ENCODE measurements around the gene TMC5. TPM values are rescaled to one million over a fixed set of nuclear protein-coding genes. Genes with fewer than 3 reads are reported as not detected.

The TMC5 gene
- total and polyA plus RNA-seq, 2 of the 8 experiments (the other 6 are each of a cell fraction or from before 2014, with no cell fraction given): 1.6 to 1.8 TPM

DNA sequence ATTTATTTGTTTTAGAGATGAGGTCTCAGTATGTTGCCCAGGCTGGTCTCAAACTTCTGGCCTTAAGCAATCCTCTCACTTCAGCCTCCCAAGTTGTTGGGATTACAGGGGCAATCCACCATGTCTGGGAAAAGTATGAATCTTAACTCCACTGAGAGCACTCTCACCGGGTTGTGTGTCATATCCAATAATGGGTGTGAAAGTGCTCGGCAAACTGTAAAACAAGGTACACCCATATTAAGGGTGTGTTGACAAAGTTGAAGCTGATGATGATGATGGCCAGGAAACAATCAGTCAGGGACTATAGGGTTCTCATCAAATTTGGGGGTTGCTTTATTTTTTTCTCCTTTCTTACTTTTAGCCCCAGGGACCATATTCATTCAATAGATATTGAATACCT is 25.3 kb upstream of the TMC5 start:
- Histone ChIP-seq H3K9me3 (ENCODE audit: insufficient read depth in 2 of 2, low read depth in 1 of 2, low read length in 1 of 2) (no peaks in the 10 kb centered on the region; a peak in 1 of 4 replicates), H2AFZ (ENCODE audit: low read length) (no peak overlapping the region), H3K36me3 (ENCODE audit: control insufficient read depth in 2 of 4, insufficient read depth in 4 of 4, low read length in 3 of 4) (no peaks in the 10 kb centered on the region), H3K18ac (ENCODE audit: extremely low read depth, low read length) (no peak overlapping the region), H2BK120ac (replicated peaks; ENCODE audit: low read depth, low read length) (no peak overlapping the region), H3K27me3 (replicated peaks in 1 of 4; ENCODE audit: control insufficient read depth in 3 of 4, extremely low read depth in 1 of 4, insufficient read depth in 3 of 4, low read length in 3 of 4) (no peaks in the 10 kb centered on the region), H3K23ac (ENCODE audit: insufficient read length) (no peak overlapping the region), H4K20me1 (replicated peaks in 1 of 2; ENCODE audit: control insufficient read depth in 1 of 2, insufficient read depth in 2 of 2, low read length in 2 of 2) (no peaks in the 10 kb centered on the region), H3K4me2 (ENCODE audit: insufficient read depth in 1 of 2, low read depth in 2 of 2, low read length in 2 of 2) (no peak overlapping the region), H3K4ac (replicated peaks; ENCODE audit: insufficient read length, low read depth, low read length) (no peak overlapping the region), H3K14ac (ENCODE audit: insufficient read length) (no peak overlapping the region), H3K79me1 (ENCODE audit: low read depth, low read length) (no peaks in the 10 kb centered on the region), H3K23me2 (ENCODE audit: low read depth, low read length) (no peaks in the 10 kb centered on the region), H3K4me1 (replicated peaks in 1 of 4; ENCODE audit: control insufficient read depth in 3 of 4, insufficient read depth in 4 of 4, low read length in 3 of 4) (no peaks in the 10 kb centered on the region), H2BK20ac (ENCODE audit: low read length) (no peak overlapping the region), H3K9ac (replicated peaks in 1 of 4; ENCODE audit: extremely low read depth in 1 of 4, low read depth in 3 of 4, low read length in 3 of 4) (no peak overlapping the region), H4K5ac (ENCODE audit: insufficient read length, low read depth, low read length) (no peak overlapping the region), H2BK5ac (ENCODE audit: low read depth, low read length) (no peak overlapping the region), H3K4me3 (ENCODE audit: extremely low read depth in 1 of 4, insufficient read depth in 2 of 4, low read depth in 3 of 4, low read length in 4 of 4) (no peak overlapping the region), H4K8ac (ENCODE audit: extremely low read depth, insufficient read depth, low read length) (no peak overlapping the region), H2BK12ac (ENCODE audit: low read depth, low read length) (no peak overlapping the region), H3K56ac (replicated peaks; ENCODE audit: insufficient read length, low read depth, low read length) (no peak overlapping the region), H2AK5ac (ENCODE audit: low read depth, low read length) (no peak overlapping the region), H2BK15ac (ENCODE audit: low read length) (no peak overlapping the region), H3K79me2 (ENCODE audit: control insufficient read depth in 1 of 2, insufficient read depth in 2 of 2, low read length in 2 of 2) (no peaks in the 10 kb centered on the region), H4K91ac (replicated peaks; ENCODE audit: insufficient read length, low read length) (no peak overlapping the region), H3K27ac (ENCODE audit: low read depth, low read length) (no peak overlapping the region)
- FAIRE-seq (no peak), DNase-seq (ENCODE audit: low read depth in 1 of 2, low spot score in 2 of 2) (no peak)
- WGBS, 2 experiments (ENCODE audit: extremely low coverage in 1 of 2, insufficient coverage in 1 of 2, insufficient read length in 1 of 2, insufficient replicate concordance in 2 of 2, low coverage in 1 of 2, low lambda C conversion rate in 2 of 2, missing lambda C conversion rate in 1 of 2): 95% methylated on average over 2 of the region's 2 CpGs; no CpG with 5 or more reads in 1 of the 2 experiments
- ChIA-PET CTCF (ENCODE audit: partially characterized antibody) (interaction anchor here (1.4 to 6.9 kb wide), 3 partner anchors 14 to 297 kb away, joined by 3 to 113 read pairs (median 6); no protein-coding TSS in a partner anchor), POLR2A (ENCODE audit: partially characterized antibody) (no interaction called here)
- TF ChIP-seq TBP (IDR thresholded peaks at IDR 0.05; ENCODE audit: low read depth, low read length) (no peak), HDAC2 (IDR thresholded peaks at IDR 0.05; ENCODE audit: borderline replicate concordance in 1 of 2, low read depth in 2 of 2, low read length in 2 of 2) (no peak), TAF1 (IDR thresholded peaks at IDR 0.05; ENCODE audit: low read depth, low read length) (no peak), EGR1 (IDR thresholded peaks at IDR 0.05; ENCODE audit: borderline replicate concordance, low read depth, low read length) (no peak), CEBPB (IDR thresholded peaks at IDR 0.05; ENCODE audit: low read depth, low read length) (no peak), SIX5 (IDR thresholded peaks at IDR 0.05; ENCODE audit: low read depth, low read length) (no peak), CTCF (IDR thresholded peaks at IDR 0.05; ENCODE audit: control extremely low read depth in 1 of 3, insufficient read depth in 1 of 3, low read depth in 1 of 3, low read length in 3 of 3) (no peak), TCF12 (IDR thresholded peaks at IDR 0.05; ENCODE audit: low read depth, low read length) (no peak), ZNF274 (IDR thresholded peaks at IDR 0.05; ENCODE audit: borderline replicate concordance, extremely low read depth, low read length) (no peak), SIRT6 (IDR thresholded peaks at IDR 0.05; ENCODE audit: low read length) (no peak), TAF7 (optimal IDR thresholded peaks at IDR 0.05; ENCODE audit: borderline replicate concordance, low read depth, low read length) (no peak), CHD1 (IDR thresholded peaks at IDR 0.05; ENCODE audit: low read depth, low read length) (no peak), PHF8 (conservative IDR thresholded peaks at IDR 0.05; ENCODE audit: low read depth, low read length) (no peak)
